ENCODE data around the gene NOL4L.

- TF ChIP-seq CTCF (conservative IDR thresholded peaks at IDR 0.05; ENCODE audit: low read depth, low read length) (no peak), EZH2 (IDR thresholded peaks at IDR 0.05; ENCODE audit: borderline replicate concordance, low read depth, low read length, poor library complexity, severe bottlenecking) (no peak)
Observed at GRCh38 chr20:32602273-32602672, 17.1 kb upstream of the NOL4L start.

Data from A673 (cell line).